ENCODE measurements around the gene TAF11L2. TPM values are rescaled to one million over a fixed set of nuclear protein-coding genes. Genes with fewer than 3 reads are reported as not detected.
"Not testable (repeated sequence)": the region's sequence is repeated elsewhere in the genome, so short reads cannot be mapped to it uniquely, and the experiment has no call there.

Gene TAF11L2
- total RNA-seq, 2 donors from 2014 or later: not detected

DNA sequence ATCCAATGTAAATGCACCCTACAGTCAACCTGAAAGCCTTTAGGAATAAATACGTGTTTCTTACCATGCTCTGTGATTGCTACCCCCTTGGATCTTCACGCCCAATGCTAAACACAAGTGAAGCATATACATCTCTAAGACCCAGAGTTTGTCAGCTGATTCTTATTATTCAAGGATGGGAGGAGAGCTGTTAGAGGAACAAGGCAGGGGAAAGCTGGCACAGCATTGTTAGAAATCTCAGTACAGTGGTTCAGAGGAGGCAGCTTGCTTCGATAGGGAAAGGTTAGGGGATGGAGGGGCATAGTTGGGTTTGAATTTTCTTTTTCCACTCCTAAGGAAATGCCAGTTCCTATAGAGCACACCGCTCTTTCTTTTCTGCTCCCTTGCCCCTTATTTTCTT is 16.7 kb upstream of the TAF11L2 start:
- H3K36me3 ChIP-seq (replicated peaks in 1 of 2; ENCODE audit: insufficient read depth in 1 of 2, low read depth in 2 of 2): no peaks in the 10 kb centered on the region
- no peak for DNase-seq
- intact Hi-C loops (cut with DNase I): no loop called here

DNA sequence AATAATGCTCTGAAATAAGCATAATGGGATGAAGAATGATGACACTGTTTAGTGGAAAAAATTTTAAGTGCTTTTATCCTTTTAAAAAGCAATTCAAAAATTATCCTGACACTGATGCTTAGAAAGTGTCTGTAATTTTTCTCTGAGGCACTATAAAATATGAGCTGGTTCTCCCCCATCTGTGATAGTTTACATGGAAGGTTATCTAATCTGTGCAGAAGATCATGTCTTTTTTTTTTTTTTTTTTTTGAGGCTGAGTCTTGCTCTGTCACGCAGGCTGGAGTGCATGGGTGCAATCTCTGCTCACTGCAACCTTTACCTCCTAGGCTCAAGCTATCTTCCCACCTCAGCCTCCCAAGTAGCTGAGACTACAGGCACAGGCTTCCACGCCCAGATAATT is 15.2 kb upstream of the TAF11L2 start:
- TF ChIP-seq, protein P1, sequence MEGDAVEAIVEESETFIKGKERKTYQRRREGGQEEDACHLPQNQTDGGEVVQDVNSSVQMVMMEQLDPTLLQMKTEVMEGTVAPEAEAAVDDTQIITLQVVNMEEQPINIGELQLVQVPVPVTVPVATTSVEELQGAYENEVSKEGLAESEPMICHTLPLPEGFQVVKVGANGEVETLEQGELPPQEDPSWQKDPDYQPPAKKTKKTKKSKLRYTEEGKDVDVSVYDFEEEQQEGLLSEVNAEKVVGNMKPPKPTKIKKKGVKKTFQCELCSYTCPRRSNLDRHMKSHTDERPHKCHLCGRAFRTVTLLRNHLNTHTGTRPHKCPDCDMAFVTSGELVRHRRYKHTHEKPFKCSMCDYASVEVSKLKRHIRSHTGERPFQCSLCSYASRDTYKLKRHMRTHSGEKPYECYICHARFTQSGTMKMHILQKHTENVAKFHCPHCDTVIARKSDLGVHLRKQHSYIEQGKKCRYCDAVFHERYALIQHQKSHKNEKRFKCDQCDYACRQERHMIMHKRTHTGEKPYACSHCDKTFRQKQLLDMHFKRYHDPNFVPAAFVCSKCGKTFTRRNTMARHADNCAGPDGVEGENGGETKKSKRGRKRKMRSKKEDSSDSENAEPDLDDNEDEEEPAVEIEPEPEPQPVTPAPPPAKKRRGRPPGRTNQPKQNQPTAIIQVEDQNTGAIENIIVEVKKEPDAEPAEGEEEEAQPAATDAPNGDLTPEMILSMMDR (IDR thresholded peaks at IDR 0.05): no peak
- TF ChIP-seq POLR2A (IDR thresholded peaks at IDR 0.05): no peak

More for the DNA sequence above, 16.7 kb upstream of the TAF11L2 start:
- no peak overlapping the region for H3K4me3 ChIP-seq
- TF ChIP-seq, protein P1 (IDR thresholded peaks at IDR 0.05): no peak
- no peak for TF ChIP-seq POLR2A (IDR thresholded peaks at IDR 0.05)
- H3K4me1 ChIP-seq: no peaks in the 10 kb centered on the region
- H3K27ac ChIP-seq: no peak overlapping the region
- H3K27me3 ChIP-seq: no peaks in the 10 kb centered on the region
- no peak for ATAC-seq
- WGBS, 2 donors: 54 to 55% methylated on average over 4 of the region's 4 CpGs
- H3K9me3 ChIP-seq: no peaks in the 10 kb centered on the region

DNA sequence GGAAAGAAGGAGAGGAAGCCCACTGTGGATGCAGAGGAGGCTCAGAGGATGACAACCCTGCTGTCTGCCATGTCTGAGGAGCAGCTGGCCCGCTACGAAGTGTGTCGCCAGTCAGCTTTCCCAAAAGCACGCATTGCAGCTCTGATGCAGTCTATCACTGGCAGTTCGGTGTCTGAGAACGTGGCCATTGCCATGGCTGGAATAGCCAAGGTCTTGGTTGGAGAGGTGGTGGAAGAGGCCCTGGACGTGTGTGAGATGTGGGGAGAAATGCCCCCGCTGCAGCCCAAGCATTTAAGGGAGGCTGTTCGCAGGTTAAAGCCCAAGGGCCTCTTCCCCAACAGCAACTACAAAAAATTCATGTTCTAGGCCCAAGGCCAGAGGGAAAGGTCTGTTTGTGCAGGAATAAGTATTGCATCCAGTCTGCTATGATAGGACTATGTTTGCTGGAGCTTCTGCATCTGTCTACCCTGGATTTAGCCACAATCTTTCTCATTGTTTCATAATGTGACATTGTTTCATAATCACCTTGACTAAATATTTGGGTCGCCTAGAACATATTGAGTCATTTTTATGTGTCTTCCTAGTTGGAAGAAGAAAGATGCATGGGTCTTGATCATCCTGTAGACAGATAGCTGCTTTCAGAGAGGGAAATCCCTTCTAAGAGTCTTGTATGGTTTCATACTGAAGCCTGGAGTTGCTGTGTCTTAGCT is 11.4 kb upstream of the TAF11L2 start:
- ATAC-seq; intact Hi-C loops (cut with DNase I); DNase-seq; H3K27ac ChIP-seq; H3K27me3 ChIP-seq; H3K4me1 ChIP-seq; H3K4me3 ChIP-seq; H3K36me3 ChIP-seq (replicated peaks in 1 of 2; ENCODE audit: insufficient read depth in 1 of 2, low read depth in 2 of 2); H3K9me3 ChIP-seq: not testable (repeated sequence)
- WGBS, 2 donors: 62 to 75% methylated on average over 10 of the region's 10 CpGs

More for the DNA sequence above, 15.2 kb upstream of the TAF11L2 start:
- ATAC-seq (no peak), DNase-seq (no peak)
- H3K4me1 ChIP-seq: no peaks in the 10 kb centered on the region
- intact Hi-C loops (cut with DNase I): no loop called here
- H3K4me3 ChIP-seq: no peak overlapping the region
- no peaks in the 10 kb centered on the region for H3K36me3 ChIP-seq (replicated peaks in 1 of 2; ENCODE audit: insufficient read depth in 1 of 2, low read depth in 2 of 2)
- 31 to 44% methylated on average over 2 of the region's 2 CpGs for WGBS, 2 donors
- no peaks in the 10 kb centered on the region for H3K27me3 ChIP-seq
- H3K27ac ChIP-seq: no peak overlapping the region
- no peaks in the 10 kb centered on the region for H3K9me3 ChIP-seq

DNA sequence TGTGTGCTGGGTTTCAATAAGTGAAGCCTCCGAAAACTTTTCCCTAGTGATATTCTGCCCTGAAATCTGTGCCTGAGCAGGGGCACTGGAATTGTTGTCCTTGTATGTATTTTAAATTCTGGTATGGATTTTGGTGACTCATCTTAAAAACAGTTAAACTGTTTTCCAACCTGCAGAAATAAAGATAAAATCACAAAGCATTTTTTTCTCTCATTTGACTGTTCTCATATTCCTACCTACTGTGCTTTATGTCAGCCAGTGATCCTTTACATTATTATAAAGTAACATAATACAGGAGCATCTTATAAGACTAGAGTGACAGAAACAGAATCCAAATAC is 10.9 kb upstream of the TAF11L2 start:
- H3K27me3 ChIP-seq: no peaks in the 10 kb centered on the region
- TF ChIP-seq, protein P1 (IDR thresholded peaks at IDR 0.05): no peak
- no peak for TF ChIP-seq POLR2A (IDR thresholded peaks at IDR 0.05)
- H3K4me1 ChIP-seq: no peaks in the 10 kb centered on the region
- H3K27ac ChIP-seq: no peak overlapping the region
- no peaks in the 10 kb centered on the region for H3K36me3 ChIP-seq (replicated peaks in 1 of 2; ENCODE audit: insufficient read depth in 1 of 2, low read depth in 2 of 2)
- 73 to 88% methylated on average over 1 of the region's 1 CpG for WGBS, 2 donors
- ATAC-seq: no peak
- no peaks in the 10 kb centered on the region for H3K9me3 ChIP-seq
- intact Hi-C loops (cut with DNase I): no loop called here
- no peak for DNase-seq
- H3K4me3 ChIP-seq: no peak overlapping the region

DNA sequence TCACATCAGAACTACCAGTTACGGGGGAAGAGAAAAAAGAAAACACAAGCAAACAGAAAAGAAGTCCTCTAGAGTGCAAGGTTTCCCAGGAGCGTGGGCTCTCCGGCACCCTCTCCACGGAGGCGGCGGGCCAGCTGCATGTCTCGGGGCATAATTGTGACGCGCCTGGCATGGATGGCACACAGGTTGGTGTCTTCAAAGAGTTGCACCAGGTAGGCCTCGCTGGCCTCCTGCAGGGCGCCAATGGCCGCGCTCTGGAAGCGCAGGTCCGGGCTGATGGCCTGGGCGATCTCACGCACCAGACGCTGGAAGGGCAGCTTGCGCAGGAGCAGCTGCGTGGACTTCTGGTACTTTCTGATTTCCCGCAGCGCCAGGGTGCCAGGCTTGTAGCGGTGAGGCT is 6.8 kb upstream of the TAF11L2 start:
- H3K9me3 ChIP-seq; intact Hi-C loops (cut with DNase I); ATAC-seq; H3K36me3 ChIP-seq (replicated peaks in 1 of 2; ENCODE audit: insufficient read depth in 1 of 2, low read depth in 2 of 2); H3K27me3 ChIP-seq; H3K4me1 ChIP-seq; DNase-seq; H3K4me3 ChIP-seq; H3K27ac ChIP-seq: not testable (repeated sequence)
- 91 to 93% methylated on average over 13 to 23 of the region's 23 CpGs for WGBS, 2 donors

DNA sequence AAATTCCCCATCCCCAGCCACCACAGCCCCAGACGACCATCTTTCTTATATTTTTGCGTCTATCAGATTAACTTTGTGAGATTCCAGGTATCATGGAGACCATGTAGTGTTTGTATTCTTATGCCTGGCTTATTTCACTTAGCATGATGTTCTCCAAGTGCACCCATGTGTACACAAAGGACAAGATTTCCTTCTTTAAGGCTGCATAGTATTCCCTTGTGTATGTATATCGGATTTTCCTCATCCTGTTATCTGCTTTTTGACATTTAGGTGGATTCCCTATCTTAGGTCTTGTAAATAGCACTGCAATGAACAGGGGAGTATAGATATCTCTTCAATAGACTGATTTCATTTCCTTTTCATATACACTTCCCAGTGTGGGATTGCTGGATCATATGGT is 5.3 kb upstream of the TAF11L2 start:
- no peak for DNase-seq
- no peaks in the 10 kb centered on the region for H3K36me3 ChIP-seq (replicated peaks in 1 of 2; ENCODE audit: insufficient read depth in 1 of 2, low read depth in 2 of 2)
- no peaks in the 10 kb centered on the region for H3K4me1 ChIP-seq
- WGBS, 2 donors: 75 to 78% methylated on average over 3 of the region's 3 CpGs
- H3K27ac ChIP-seq: no peak overlapping the region
- H3K27me3 ChIP-seq: no peaks in the 10 kb centered on the region
- H3K4me3 ChIP-seq: no peak overlapping the region
- ATAC-seq: no peak
- H3K9me3 ChIP-seq: no peaks in the 10 kb centered on the region
- TF ChIP-seq POLR2A (IDR thresholded peaks at IDR 0.05): no peak
- TF ChIP-seq, protein P1 (IDR thresholded peaks at IDR 0.05): no peak
- intact Hi-C loops (cut with DNase I): no loop called here
